Activated T-helper 1 cell treated with anti-CD3 and anti-CD28 coated beads, Interleukin-12 subunit alpha, Interleukin-12 subunit beta, Interleukin-2, Interleukin-4 antibody, amounts not matched to agents 30 ng/mL and 10 ng/mL and 1 ng/mL, durations not matched to agents 14 hours and 24 hours and 36 hours (primary cell): Measurements from ENCODE around the gene FMC1. TPM values are rescaled to one million over a fixed set of nuclear protein-coding genes. Genes with fewer than 3 reads are reported as not detected.
"Not testable (repeated sequence)": the region's sequence is repeated elsewhere in the genome, so short reads cannot be mapped to it uniquely, and the experiment has no call there.

Experiments
- DNase-seq: peaks from one replicate; pipeline ENCODE4 v3.0.0; 2021; ENCODE audit warnings: low spot score
- H3K27ac Mint-ChIP-seq: one replicate; pipeline ENCODE4 v1.8.0; 2021; ENCODE audit warnings: mild to moderate bottlenecking, mixed read lengths
- H3K27me3 Mint-ChIP-seq: one replicate; pipeline ENCODE4 v1.8.0; 2022; ENCODE audit warnings: mild to moderate bottlenecking, moderate library complexity, mixed read lengths; ENCODE audit not compliant: insufficient read depth
- H3K36me3 Mint-ChIP-seq: one replicate; pipeline ENCODE4 v1.8.0; 2021; ENCODE audit warnings: low read depth, mixed read lengths
- H3K4me1 Mint-ChIP-seq: one replicate; pipeline ENCODE4 v1.8.0; 2021; ENCODE audit warnings: low read depth, mixed read lengths
- H3K4me3 Mint-ChIP-seq: one replicate; pipeline ENCODE4 v1.8.0; 2021; ENCODE audit warnings: mild to moderate bottlenecking, moderate library complexity, mixed read lengths
- H3K9me3 Mint-ChIP-seq: one replicate; pipeline ENCODE4 v1.8.0; 2021; ENCODE audit warnings: mixed read lengths
- intact Hi-C: fragments of 100-400 bp; cut with micrococcal nuclease; formaldehyde crosslinking; loops from one replicate; pipeline ENCODE4 v1.15.1; 2024
- total RNA-seq: library from RNA; stranded (reverse); gene quantifications from 2 replicates; pipeline ENCODE4 v1.2.3, GENCODE V29; 2022

The FMC1 gene, protein sequence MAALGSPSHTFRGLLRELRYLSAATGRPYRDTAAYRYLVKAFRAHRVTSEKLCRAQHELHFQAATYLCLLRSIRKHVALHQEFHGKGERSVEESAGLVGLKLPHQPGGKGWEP
- total RNA-seq, result 3.7 and 6.5 TPM in 2 replicates

GRCh38 chr7:139341058-139341775, at the start of gene FMC1:
TSS of gene FMC1 (plus strand) at chr7:139341337. CDS start at chr7:139341385, 48 bp downstream.
- Mint-ChIP-seq H3K27ac (peak within 1 kb of the TSS; percentile 100), H3K27me3 (peaks cover 8% of the 10 kb centered on the region), H3K4me1 (peaks cover 31% of the 10 kb centered on the region), H3K9me3 (peaks cover 5% of the 10 kb centered on the region), H3K4me3 (peak within 1 kb of the TSS; percentile 91), H3K36me3 (peaks cover 5% of the 10 kb centered on the region)
- DNase-seq, result peak; percentile 75
- intact Hi-C loops, result loop anchor here (5.0 kb wide), 4 partner anchors 304 to 1586 kb away; partner anchors contain the start of genes KDM7A and ZC3HAV1L

DNA sequence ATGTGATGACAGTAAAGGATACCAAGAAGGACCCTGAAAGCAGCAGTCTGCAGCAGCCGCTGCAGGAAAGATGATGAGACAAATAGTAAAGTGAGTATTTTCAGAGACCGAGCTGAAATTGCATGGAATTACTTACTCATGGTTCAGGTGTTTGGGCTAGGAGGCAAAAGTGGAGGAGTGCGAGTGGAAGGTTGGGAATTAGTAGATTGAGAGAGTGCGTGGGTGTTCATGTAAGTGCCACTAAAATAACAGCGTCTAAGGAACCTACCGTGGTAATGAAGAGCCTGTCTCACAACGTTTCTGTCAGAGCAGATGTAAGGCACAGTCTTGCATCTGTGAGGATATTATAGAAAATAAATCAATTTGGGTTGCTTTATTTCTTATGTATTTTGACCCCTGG, 48.3 kb upstream of the FMC1 start:
- Mint-ChIP-seq H3K4me1 (no peaks in the 10 kb centered on the region), H3K4me3 (no peak overlapping the region), H3K36me3 (peaks cover 15% of the 10 kb centered on the region), H3K27me3 (no peaks in the 10 kb centered on the region), H3K27ac (no peak overlapping the region), H3K9me3 (no peaks in the 10 kb centered on the region)
- DNase-seq, result no peak
- intact Hi-C loops, result no loop called here

DNA sequence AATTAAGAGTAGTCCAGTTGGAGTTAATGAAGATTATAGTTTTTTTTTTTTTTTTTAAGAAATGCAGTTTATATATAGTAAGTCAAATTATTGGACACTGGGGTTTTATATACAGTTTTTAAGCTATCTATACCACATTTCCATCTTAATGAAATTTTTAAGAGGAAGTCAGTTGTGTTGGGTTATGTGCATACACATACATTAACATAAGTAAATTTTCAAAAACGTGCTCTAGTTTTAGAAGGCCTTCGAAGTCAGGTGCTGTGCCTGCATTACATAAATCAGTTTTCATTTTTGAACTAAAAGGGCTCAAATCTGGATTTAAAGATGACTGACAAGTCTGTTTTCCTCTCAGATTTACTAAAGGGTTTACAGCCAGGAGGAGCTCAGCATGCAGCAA, 47.6 kb upstream of the FMC1 start:
- intact Hi-C loops, result no loop called here
- peaks cover 12% of the 10 kb centered on the region for H3K36me3 Mint-ChIP-seq
- H3K27ac Mint-ChIP-seq, result no peak overlapping the region
- no peaks in the 10 kb centered on the region for H3K4me1 Mint-ChIP-seq
- DNase-seq, result no peak
- H3K9me3 Mint-ChIP-seq, result no peaks in the 10 kb centered on the region
- no peak overlapping the region for H3K4me3 Mint-ChIP-seq
- H3K27me3 Mint-ChIP-seq, result no peaks in the 10 kb centered on the region

GRCh38 chr7:139294241-139294640, 46.9 kb upstream of the FMC1 start:
- H3K27me3 Mint-ChIP-seq, result no peaks in the 10 kb centered on the region
- H3K4me1 Mint-ChIP-seq, result no peaks in the 10 kb centered on the region
- H3K9me3 Mint-ChIP-seq, result no peaks in the 10 kb centered on the region
- H3K4me3 Mint-ChIP-seq, result no peak overlapping the region
- DNase-seq, result no peak
- no peak overlapping the region for H3K27ac Mint-ChIP-seq
- peaks cover 12% of the 10 kb centered on the region for H3K36me3 Mint-ChIP-seq
- intact Hi-C loops, result no loop called here

DNA sequence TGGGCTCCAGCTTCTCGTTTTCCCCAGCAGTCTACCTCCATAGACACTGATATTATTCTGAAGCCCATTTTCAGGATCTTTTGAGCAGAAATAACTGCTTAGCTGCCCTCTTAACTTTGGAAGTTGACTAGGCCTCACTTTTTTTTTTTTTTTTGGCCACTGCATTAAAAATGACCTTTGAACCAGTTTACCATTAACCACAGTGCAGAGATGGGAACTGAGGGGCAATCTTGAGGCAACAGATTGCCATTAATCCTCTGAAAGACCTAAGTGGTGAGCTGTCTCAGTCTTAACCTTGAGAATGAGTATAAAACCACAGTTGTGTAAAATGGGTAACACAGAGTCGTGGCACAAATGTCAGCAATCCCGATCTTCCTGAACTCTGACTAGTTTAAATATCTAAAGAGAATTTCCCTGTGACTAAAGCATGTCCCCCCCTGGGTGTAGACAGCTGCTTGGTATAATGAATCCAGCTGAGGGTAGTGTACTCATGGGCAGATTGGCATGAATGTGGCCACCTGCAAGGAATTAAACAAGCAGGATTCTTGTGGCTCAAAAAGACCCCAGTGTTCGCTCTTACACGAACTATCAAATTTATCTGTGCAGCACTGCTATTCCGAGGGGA, 46.1 kb upstream of the FMC1 start:
- Mint-ChIP-seq H3K27me3 (no peaks in the 10 kb centered on the region), H3K27ac (no peak overlapping the region)
- intact Hi-C loops, result no loop called here

GRCh38 chr7:139297795-139298194, 43.3 kb upstream of the FMC1 start:
- no peak overlapping the region for H3K27ac Mint-ChIP-seq
- no peaks in the 10 kb centered on the region for H3K4me1 Mint-ChIP-seq
- no peaks in the 10 kb centered on the region for H3K27me3 Mint-ChIP-seq
- DNase-seq, result no peak
- peaks cover 9% of the 10 kb centered on the region for H3K36me3 Mint-ChIP-seq
- no peak overlapping the region for H3K4me3 Mint-ChIP-seq
- intact Hi-C loops, result no loop called here
- no peaks in the 10 kb centered on the region for H3K9me3 Mint-ChIP-seq

More for the DNA sequence above, 46.1 kb upstream of the FMC1 start:
- DNase-seq, result no peak
- peaks cover 12% of the 10 kb centered on the region for H3K36me3 Mint-ChIP-seq
- H3K4me1 Mint-ChIP-seq, result no peaks in the 10 kb centered on the region
- H3K4me3 Mint-ChIP-seq, result no peak overlapping the region
- H3K9me3 Mint-ChIP-seq, result no peaks in the 10 kb centered on the region

- H3K27me3 Mint-ChIP-seq, result no peaks in the 10 kb centered on the region
- H3K9me3 Mint-ChIP-seq, result no peaks in the 10 kb centered on the region
- H3K27ac Mint-ChIP-seq, result no peak overlapping the region
- no peaks in the 10 kb centered on the region for H3K4me1 Mint-ChIP-seq
- DNase-seq, result no peak
- intact Hi-C loops, result no loop called here
- peaks cover 11% of the 10 kb centered on the region for H3K36me3 Mint-ChIP-seq
- no peak overlapping the region for H3K4me3 Mint-ChIP-seq
Measured at GRCh38 chr7:139299296-139299695, 41.8 kb upstream of the FMC1 start.

DNA sequence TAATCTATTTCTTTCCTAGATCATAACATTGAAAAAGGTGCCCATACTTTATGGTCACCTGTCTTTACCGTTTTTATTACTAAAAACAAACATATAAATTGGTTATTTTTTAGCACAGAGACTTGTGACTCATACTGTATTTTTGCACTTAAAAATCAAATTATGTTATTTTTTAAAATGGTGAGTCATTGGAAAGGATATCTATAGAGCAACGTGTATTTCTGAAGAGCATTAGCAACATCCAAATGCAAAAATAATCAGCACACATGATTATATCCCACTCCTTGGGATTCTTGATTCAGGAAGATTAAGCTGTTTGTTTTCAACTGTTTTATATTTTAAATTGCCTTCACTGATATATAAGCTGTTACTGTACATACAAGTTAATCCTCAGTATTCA, 40.7 kb upstream of the FMC1 start:
- no peaks in the 10 kb centered on the region for H3K27me3 Mint-ChIP-seq
- intact Hi-C loops, result no loop called here
- no peak for DNase-seq
- no peaks in the 10 kb centered on the region for H3K4me1 Mint-ChIP-seq
- H3K36me3 Mint-ChIP-seq, result peaks cover 9% of the 10 kb centered on the region
- H3K4me3 Mint-ChIP-seq, result no peak overlapping the region
- no peak overlapping the region for H3K27ac Mint-ChIP-seq
- H3K9me3 Mint-ChIP-seq, result no peaks in the 10 kb centered on the region

- Mint-ChIP-seq H3K27ac (no peak overlapping the region), H3K27me3 (no peaks in the 10 kb centered on the region), H3K4me1 (no peaks in the 10 kb centered on the region), H3K36me3 (peaks cover 12% of the 10 kb centered on the region), H3K9me3 (no peaks in the 10 kb centered on the region), H3K4me3 (no peak overlapping the region)
- intact Hi-C loops, result no loop called here
- no peak for DNase-seq
Measured at GRCh38 chr7:139304517-139304916, 36.6 kb upstream of the FMC1 start.

DNA sequence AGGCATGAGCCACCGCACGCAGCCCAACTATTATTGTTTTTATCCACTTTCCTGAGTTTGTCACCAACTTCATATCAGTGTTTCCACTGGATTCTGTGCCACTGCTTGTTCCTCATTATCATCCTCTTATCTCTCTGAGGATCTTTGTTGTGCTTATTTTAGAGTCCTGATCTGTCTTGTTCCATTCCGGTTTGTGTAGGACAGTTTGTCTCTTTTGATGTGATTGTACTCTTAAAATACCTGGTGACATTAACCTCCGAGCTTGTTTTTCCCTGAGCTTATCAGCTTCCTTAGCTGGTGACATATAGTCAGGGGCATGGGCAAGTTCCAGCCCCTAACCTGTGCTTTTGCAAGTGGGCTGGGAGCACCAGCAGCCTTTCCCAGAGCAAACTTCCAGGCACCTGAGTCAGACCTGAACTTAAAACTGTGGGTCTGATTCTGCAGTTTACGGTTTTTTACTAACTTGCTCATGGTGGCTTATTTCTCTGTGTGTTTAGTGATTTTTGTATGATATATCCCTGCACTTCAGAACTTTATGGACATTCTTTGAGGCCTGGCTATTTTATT, 23.1 kb upstream of the FMC1 start:
- intact Hi-C loops, result no loop called here
- Mint-ChIP-seq H3K9me3 (no peaks in the 10 kb centered on the region), H3K27ac (no peak overlapping the region)

DNA sequence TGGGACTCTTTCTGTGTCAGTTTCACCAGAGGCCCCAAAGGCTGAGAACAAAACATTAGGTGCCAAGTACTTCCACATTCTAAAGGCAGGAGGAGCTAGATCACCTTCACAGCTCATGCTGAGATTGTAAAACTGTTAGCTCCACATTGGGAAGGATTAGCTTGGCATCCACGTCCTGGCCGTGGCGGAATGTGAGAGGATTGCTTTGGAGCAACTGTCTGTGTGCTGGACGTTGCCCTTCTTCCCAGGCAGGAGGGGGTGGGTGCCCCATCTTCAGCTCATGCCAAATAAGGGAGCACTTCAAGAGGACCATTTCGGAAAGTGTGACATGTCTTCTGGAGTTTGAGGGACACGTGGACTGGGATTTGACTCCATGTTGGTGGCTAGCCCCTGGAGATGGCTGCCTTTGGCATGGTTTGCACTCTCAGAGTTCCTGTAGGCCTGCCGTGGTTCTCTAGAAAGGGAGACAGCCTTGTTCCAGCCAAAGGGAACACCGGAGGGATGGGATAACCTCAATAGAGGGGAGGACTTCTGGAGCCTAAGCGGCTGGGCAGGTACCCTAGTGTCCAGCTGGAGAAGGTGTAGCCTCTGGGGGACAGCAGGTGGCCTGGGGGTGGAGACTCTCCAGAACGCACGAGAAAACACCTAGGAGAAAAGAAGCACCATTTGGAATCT, 19.9 kb upstream of the FMC1 start:
- Mint-ChIP-seq H3K36me3 (no peaks in the 10 kb centered on the region), H3K27me3 (peaks cover 6% of the 10 kb centered on the region), H3K27ac (no peak overlapping the region)

More for the DNA sequence above, 23.1 kb upstream of the FMC1 start:
- Mint-ChIP-seq H3K4me3 (no peak overlapping the region), H3K4me1 (no peaks in the 10 kb centered on the region), H3K36me3 (no peaks in the 10 kb centered on the region), H3K27me3 (peaks cover 3% of the 10 kb centered on the region)
- DNase-seq, result no peak

GRCh38 chr7:139324709-139325108, 16.4 kb upstream of the FMC1 start:
- H3K4me3 Mint-ChIP-seq, H3K27ac Mint-ChIP-seq, H3K36me3 Mint-ChIP-seq, H3K4me1 Mint-ChIP-seq, H3K27me3 Mint-ChIP-seq, intact Hi-C loops, DNase-seq, H3K9me3 Mint-ChIP-seq: not testable (repeated sequence)

More for the DNA sequence above, 19.9 kb upstream of the FMC1 start:
- DNase-seq, result no peak
- intact Hi-C loops, result no loop called here
- no peaks in the 10 kb centered on the region for H3K4me1 Mint-ChIP-seq
- H3K9me3 Mint-ChIP-seq, result no peaks in the 10 kb centered on the region
- no peak overlapping the region for H3K4me3 Mint-ChIP-seq

GRCh38 chr7:139328375-139328774, 12.8 kb upstream of the FMC1 start:
- no peak for DNase-seq
- H3K9me3 Mint-ChIP-seq, result peaks cover 4% of the 10 kb centered on the region
- H3K36me3 Mint-ChIP-seq, result no peaks in the 10 kb centered on the region
- H3K4me1 Mint-ChIP-seq, result peaks cover 6% of the 10 kb centered on the region
- H3K4me3 Mint-ChIP-seq, result no peak overlapping the region
- H3K27me3 Mint-ChIP-seq, result peaks cover 8% of the 10 kb centered on the region
- intact Hi-C loops, result no loop called here
- H3K27ac Mint-ChIP-seq, result no peak overlapping the region
